Fibroblast of gingiva (primary cell): ENCODE results near the gene FTCD.
"Not testable (repeated sequence)": the region's sequence is repeated elsewhere in the genome, so short reads cannot be mapped to it uniquely, and the experiment has no call there.

Experiments used
- DNase-seq: peaks from one replicate; pipeline ENCODE4 v3.0.0-alpha.2; 2011; ENCODE audit warnings: low read depth

Gene FTCD, protein sequence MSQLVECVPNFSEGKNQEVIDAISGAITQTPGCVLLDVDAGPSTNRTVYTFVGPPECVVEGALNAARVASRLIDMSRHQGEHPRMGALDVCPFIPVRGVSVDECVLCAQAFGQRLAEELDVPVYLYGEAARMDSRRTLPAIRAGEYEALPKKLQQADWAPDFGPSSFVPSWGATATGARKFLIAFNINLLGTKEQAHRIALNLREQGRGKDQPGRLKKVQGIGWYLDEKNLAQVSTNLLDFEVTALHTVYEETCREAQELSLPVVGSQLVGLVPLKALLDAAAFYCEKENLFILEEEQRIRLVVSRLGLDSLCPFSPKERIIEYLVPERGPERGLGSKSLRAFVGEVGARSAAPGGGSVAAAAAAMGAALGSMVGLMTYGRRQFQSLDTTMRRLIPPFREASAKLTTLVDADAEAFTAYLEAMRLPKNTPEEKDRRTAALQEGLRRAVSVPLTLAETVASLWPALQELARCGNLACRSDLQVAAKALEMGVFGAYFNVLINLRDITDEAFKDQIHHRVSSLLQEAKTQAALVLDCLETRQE

DNA sequence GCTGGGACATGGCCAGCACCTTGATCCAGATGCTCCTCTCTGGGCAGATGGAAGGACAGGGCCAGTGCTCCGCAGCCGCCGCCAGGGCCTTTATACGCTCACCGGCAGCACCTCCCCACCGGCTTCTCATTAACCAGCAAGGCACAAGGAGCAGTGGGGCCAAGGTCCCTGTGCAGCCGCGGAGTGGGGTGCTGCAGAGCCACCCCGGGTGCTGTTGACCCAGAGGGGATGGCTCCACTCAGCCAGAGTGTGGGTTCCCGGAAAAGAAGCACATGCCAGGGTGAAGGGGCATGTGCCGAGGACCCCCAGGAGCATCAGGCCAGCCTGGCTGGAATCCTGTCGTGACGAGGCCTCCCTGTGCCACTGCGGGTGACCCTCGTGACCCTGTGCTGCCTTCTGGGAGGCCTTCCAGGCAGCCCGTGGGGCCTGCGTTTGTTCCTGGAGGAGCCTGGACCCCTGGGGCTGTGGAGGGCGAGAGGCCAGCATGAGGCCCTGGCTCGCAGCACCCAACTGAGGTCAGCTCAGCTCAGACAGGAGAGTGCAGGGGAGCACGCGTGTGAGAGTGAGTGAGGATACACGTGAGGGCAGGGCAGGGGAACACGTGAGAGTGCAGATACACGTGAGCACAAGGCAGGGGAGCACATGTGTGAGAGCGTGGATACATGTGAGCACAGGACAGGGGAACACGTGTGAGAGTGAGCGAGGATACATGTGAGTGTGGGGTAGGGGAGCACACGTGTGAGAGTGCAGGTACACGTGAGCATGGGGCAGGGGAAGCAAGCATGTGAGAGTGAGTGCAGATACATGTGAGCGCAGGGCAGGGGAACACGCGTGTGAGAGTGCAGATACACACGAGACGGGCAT is at the start of gene FTCD:
TSS of gene FTCD (minus strand) at position 66 of the 864 bp plus-strand sequence. CDS start at position 10, 56 bp downstream.
- DNase-seq, result no peak

DNA sequence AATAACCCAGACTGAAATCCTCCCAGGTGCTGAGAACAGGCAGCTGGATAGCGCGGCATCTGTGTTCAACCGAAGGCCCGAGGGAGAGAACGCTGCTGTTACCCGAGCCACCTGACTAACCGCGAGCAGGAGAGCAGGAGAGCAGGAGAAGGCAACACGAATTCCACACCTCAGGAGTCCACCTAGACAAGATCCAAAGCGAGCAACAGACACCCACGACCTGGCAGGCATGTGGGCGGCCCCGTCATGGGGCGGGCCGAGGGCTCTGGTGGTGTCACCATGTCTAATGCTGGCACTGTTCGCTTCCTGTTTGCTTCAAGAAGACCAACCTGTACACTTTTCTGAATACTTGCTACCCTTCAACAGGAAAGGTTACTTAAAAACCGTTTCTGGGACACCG is 49.8 kb upstream of the FTCD start:
- DNase-seq, result no peak

DNA sequence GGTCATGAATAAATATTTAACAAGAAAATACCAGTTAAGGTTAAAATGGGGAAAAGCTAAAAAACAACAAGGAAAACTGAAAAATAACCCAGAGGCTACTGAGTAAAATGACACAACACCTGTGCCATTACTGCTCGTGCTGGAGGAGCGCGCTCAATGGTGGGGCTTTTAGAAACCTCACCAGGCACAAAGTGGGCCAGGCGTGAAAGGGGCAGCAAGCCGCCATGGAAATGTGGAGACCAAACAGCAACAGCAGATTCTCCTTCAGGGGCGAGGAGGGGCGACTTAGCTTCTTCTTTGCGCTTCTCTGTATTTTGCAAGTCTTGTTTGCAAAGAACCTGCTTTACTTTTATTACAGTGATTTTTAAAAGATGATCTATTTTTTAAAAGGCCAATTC is 47.8 kb upstream of the FTCD start:
- no peak for DNase-seq

DNA sequence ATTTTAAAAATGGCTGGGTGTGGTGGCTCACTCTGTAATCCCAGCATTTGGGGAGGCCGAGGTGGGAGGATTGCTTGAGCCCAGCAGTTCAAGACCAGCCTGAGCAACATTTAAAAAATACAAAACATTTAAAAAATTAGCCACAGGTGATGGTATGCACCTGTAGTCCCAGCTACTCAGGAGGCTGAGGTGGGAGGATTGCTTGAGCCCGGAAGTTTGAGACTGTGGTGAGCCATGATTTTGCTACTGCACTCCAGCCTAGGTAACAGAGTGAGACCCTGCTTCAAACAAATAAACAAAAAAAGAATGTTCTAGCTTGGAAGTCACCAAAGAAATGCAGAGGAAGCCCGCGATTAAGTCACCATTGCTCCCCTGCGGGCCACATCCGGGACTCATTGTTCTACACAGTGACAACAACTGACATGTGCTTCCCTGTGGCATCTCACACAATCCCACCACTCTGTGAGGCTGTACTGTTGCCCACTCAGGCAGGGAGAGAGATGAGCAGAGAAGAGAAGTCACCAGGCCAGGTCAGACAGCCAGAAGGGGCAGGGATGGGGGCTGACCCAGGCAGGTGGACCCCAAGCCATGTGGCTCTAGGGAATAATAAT is 47.3 kb upstream of the FTCD start:
- DNase-seq, result no peak

DNA sequence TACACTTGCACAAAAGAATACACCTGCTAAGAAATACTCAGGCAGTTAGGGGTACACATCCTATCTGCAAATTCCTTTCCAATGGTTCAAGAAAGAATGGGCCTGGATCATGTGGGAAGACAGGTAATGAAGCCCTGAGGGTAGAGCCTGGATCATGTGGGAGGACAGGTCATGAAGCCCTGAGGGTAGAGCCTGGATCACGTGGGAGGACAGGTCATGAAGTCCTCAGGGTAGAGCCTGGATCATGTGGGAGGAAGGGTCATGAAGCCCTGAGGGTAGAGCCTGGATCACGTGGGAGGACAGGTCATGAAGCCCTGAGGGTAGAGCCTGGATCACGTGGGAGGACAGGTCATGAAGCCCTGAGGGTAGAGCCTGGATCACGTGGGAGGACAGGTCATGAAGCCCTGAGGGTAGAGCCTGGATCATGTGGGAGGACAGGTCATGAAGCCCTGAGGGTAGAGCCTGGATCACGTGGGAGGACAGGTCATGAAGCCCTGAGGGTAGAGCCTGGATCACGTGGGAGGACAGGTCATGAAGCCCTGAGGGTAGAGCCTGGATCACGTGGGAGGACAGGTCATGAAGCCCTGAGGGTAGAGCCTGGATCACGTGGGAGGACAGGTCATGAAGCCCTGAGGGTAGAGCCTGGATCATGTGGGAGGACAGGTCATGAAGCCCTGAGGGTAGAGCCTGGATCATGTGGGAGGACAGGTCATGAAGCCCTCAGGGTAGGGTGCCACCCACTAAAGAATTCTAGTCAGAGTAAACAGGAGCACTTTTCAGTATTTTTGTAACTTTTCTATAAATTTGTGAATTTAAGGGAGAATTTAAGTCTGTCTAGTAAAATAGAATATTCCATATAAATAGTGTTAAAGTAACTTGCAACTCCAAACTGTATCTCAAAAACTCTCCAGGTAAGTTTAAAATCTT is 45.8 kb upstream of the FTCD start:
- DNase-seq, result not testable (repeated sequence)

GRCh38 chr21:46199436-46200373 is 44.3 kb upstream of the FTCD start:
- DNase-seq, result no peak

- DNase-seq, result no peak
These were observed 41.4 kb upstream of the FTCD start for GRCh38 chr21:46196733-46197132.

DNA sequence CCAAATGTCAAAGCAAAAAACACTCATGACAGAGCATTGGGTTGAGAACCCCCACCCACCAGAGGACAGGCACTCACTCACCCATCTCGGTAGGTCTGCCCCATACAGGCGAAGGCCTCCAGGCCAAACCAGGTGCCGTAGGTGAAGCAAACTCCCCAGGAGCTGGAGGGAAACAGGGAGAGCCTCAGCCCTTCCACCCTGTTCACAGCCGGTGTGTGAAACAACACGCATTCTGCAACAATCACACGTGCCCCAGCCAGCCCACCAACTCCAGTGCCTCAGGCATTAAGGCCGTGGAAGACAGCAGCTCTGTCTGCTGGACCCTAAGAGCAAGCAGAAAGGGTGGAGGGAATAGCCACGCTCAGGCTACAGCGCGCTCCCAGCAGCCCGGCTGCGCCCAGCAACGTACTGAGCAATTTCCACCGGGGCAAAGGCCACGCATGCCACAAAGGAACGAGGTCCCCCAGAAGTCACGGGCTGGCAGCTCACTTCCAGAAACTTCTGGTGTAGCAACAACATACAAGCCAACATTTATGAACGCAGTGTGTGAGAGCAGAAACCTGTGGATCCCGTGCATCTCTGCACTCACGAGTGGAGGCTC is 40.3 kb upstream of the FTCD start:
- no peak for DNase-seq

DNA sequence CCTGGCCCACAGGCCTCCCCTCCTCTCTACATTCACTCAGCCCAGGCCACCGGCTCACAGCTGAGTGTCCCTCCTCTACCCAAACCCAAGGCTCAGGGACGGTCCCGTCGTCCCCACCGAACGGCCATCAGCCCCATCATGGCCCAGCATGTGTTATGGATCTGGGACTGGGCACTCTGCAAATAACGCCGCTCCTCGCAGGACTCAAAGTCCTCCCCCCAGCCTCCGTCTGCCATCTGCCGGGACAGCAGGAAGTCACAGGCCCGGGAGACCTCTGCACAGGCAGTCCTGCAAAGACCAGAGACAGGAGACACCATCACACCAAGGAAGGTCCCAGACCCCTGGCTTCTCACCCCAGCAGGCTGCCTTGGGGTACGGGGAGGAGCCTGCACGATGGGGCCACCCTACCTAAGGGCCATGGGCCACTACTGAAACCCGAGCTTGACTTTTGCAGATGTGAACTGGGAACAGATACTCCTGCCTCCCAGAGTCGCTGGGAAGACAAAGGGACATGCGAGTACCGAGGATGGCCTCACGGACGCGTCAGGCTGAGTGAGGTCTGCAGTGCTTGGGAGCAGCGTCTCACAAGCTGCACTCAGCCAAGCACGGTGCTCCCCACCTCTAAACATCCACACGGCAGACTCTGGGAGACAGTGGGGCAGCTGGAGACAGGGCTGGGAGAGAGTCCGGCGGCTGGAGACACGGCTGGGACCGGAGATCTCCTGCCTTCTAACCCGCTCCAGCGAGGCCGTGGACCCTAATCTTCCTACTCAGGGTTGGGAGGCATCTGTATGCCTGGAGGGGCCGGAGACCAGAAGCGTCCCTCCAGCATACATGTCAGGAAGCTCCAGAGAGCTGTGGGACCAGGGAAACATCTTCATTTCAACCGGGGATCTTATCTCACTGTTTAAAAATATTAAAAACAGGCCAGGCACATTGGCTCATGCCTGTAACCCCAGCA is 39.3 kb upstream of the FTCD start:
- DNase-seq, result no peak

- DNase-seq, result no peak
These were observed 38.5 kb upstream of the FTCD start for GRCh38 chr21:46193829-46194373.

- no peak for DNase-seq
These were observed 36.6 kb upstream of the FTCD start for GRCh38 chr21:46191686-46192575.

DNA sequence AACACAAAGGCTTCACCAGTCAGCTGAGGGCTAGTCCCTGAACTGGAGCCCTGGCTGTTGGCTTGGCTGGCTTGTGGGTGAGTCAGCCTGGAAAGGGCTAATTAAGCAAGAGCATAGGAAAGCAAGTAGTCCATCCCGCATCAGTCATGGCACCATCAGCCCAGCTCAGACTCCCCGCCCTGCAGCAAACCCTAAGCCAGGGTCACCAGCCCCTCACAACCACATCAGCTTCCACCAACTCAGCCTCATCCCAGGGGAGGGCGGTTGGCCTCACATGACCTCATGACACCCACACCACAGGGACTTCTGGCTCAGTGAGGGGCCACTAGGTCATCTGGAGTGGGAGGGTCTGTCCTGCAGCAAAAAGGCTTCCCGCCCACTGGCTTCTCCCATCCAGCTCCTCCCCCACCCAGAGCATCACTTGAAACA is 35.9 kb upstream of the FTCD start:
- peak; percentile 82 for DNase-seq

GRCh38 chr21:46190491-46191131 is 35.2 kb upstream of the FTCD start:
- no peak for DNase-seq

DNA sequence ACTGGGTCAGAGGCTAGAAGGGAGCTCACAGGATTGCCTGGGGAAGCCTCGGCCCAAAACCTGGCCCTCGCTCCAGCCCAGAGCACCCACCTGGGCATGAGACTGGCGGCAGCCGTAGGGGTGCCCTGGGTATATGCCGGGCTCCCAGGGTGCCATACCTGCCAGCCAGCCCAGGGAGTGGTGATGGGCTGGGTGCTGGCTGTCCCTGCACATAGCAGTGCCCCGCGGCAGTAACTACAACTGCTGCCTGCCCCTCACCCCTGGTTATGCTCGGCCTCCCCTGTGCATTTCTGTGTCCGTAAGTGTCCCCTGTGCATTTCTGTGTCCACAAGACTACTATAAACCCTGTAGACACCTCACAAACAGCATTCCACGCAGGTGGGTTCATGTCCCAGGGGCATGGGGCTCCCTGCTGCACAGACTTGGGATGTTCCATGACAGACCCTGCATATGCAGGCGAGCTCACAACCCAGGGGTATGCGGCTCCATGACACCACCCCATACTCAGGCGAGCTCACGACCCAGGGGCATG is 34.6 kb upstream of the FTCD start:
- DNase-seq, result no peak

DNA sequence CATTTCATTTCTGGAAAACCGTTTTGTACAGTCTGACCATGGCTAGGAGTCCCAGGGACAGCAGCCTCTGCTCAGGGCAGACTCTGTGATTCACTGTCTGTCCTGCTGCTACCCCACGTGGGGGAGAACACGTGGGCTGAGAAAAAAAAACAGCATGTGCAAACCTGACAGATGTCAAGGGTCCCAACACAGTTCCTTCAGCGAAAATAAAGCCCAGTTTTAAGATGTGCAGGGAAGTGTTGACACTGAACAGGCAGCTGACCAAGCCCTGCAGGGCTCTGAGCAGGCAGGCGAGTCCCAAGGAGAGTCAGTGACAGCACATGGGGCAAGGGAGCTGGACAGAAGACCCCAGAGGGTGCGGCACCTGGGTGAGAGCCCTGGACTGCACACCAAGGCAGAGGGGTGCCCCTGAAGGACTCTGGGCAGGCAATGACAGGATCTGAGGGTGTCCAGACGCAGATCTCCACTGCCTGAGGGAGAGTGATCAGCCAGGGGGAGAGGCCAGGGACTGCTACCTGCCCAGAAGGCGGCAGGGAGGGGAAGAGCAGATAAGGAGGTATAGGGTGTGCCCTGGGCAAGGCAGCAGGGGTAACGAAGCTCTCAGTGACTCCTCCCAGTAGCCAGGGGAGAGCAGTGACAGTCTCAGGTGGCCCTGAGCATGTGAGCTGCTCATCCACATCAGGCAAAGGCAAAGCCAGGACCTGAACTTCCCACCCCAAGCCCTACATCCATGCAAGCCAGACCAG is 34.0 kb upstream of the FTCD start:
- no peak for DNase-seq
